Lower leg skin (tissue), 4 donors: ENCODE data around the gene MEF2C. TPM values are rescaled to one million over a fixed set of nuclear protein-coding genes. Genes with fewer than 3 reads are reported as not detected.

Experiments used
- DNase-seq, 2 donors: peaks; one replicate each; pipeline ENCODE4 v3.0.0-alpha.2; 2019; ENCODE audit warnings: low spot score in 2 of 2
- H3K4me3 ChIP-seq: fragments of 200-600 bp; sonication (generic); 2 replicates; pipeline ENCODE4 v1.5.1; 2017; ENCODE audit warnings: mild to moderate bottlenecking, low read depth; ENCODE audit not compliant: poor library complexity, severe bottlenecking
- CTCF ChIP-seq, 3 donors: fragments of 450-650 bp; IDR thresholded peaks; one replicate each; pipeline ENCODE4 v1.5.1; 2016; ENCODE audit warnings: antibody characterized with exemption in 3 of 3, mild to moderate bottlenecking in 3 of 3, moderate library complexity in 2 of 3
- POLR2A ChIP-seq, 2 donors: fragments of 450-650 bp; IDR thresholded peaks; one replicate each; pipeline ENCODE4 v1.6.1; 2016 to 2017; ENCODE audit warnings: antibody characterized with exemption in 2 of 2, mild to moderate bottlenecking in 1 of 2, moderate library complexity in 1 of 2
- WGBS, 2 donors: methylation state at CpG; one replicate each; pipeline ENCODE4 v1.1.5; 2018; 5-methylcytosine and 5-hydroxymethylcytosine counted together
- intact Hi-C: fragments of 100-400 bp; cut with DNase I; formaldehyde crosslinking; loops from one replicate; pipeline ENCODE4 v1.15.0; 2023; ENCODE audit warnings: low total_unique reads
- total RNA-seq, 4 donors: library from RNA; depleted of rRNA; stranded (reverse); fragments of >200 nt; gene quantifications; one replicate each; pipeline ENCODE4 v1.1.0, GENCODE V29; 2016

MEF2C gene
- total RNA-seq, 4 donors from 2014 or later: 2.4 to 15.5 (median 8.1) TPM

GRCh38 chr5:88854769-88855168 lies 28.2 kb downstream of the MEF2C start:
- intact Hi-C loops: no loop called here
- 81 to 85% methylated on average over 2 of the region's 2 CpGs for WGBS, 2 donors

GRCh38 chr5:88847420-88847819 lies 35.6 kb downstream of the MEF2C start:
- intact Hi-C loops: no loop called here
- 24 to 30% methylated on average over 1 of the region's 1 CpG for WGBS, 2 donors
- DNase-seq: no peak
- TF ChIP-seq CTCF (IDR thresholded peaks at IDR 0.05) (no peak), POLR2A (IDR thresholded peaks at IDR 0.05) (no peak)
- H3K4me3 ChIP-seq: no peak overlapping the region

More at GRCh38 chr5:88854769-88855168, 28.2 kb downstream of the MEF2C start:
- H3K4me3 ChIP-seq: no peak overlapping the region
- DNase-seq: no peak
- no peak for TF ChIP-seq POLR2A (IDR thresholded peaks at IDR 0.05)
- no peak for TF ChIP-seq CTCF (IDR thresholded peaks at IDR 0.05)

GRCh38 chr5:88846434-88846833 lies 36.5 kb downstream of the MEF2C start:
- TF ChIP-seq CTCF (IDR thresholded peaks at IDR 0.05): no peak
- TF ChIP-seq POLR2A (IDR thresholded peaks at IDR 0.05): no peak
- WGBS, 2 donors: 88 to 98% methylated on average over 1 of the region's 1 CpG
- intact Hi-C loops: no loop called here
- DNase-seq: no peak
- no peak overlapping the region for H3K4me3 ChIP-seq

GRCh38 chr5:88845081-88845697 lies 37.8 kb downstream of the MEF2C start:
- TF ChIP-seq POLR2A (IDR thresholded peaks at IDR 0.05) (no peak), CTCF (IDR thresholded peaks at IDR 0.05) (no peak)
- WGBS, 2 donors: 62% methylated on average over 8 of the region's 8 CpGs
- no peak overlapping the region for H3K4me3 ChIP-seq
- DNase-seq: no peak
- intact Hi-C loops: no loop called here

GRCh38 chr5:88842784-88843183 lies 40.2 kb downstream of the MEF2C start:
- WGBS, 2 donors: 68 to 74% methylated on average over 4 of the region's 4 CpGs
- DNase-seq: no peak
- no peak overlapping the region for H3K4me3 ChIP-seq
- intact Hi-C loops: no loop called here
- no peak for TF ChIP-seq CTCF (IDR thresholded peaks at IDR 0.05)
- no peak for TF ChIP-seq POLR2A (IDR thresholded peaks at IDR 0.05)

GRCh38 chr5:88841212-88841611 lies 41.8 kb downstream of the MEF2C start:
- no peak for DNase-seq
- no peak for TF ChIP-seq CTCF (IDR thresholded peaks at IDR 0.05)
- no peak for TF ChIP-seq POLR2A (IDR thresholded peaks at IDR 0.05)
- H3K4me3 ChIP-seq: no peak overlapping the region
- intact Hi-C loops: no loop called here
- WGBS, 2 donors: 71 to 72% methylated on average over 4 of the region's 4 CpGs
